ENCODE results near the gene WDHD1.
"Not testable (repeated sequence)": the region's sequence is repeated elsewhere in the genome, so short reads cannot be mapped to it uniquely, and the experiment has no call there.

Gene WDHD1

DNA sequence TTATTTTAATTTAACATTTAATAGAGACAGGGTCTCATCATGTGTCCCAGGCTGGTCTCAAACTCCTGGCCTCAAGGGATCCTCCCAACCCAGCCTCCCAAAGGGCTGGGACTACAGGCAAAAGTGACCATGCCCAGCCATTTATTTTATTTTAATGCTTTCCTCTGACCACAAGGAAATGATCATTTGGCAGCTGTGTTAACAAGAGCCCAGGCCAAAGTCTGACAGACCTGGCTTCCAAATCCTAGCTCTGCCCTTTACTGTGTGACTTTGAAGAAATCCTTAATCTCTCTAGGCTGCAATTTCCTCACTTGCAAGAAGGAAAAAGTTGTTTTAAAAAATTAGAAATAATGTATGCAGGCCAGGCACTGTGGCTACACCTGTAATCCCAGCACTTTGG is 107.6 kb downstream of the WDHD1 start (continued):
- TF ChIP-seq ZNF70 (CRISPR knock-in tag; IDR thresholded peaks at IDR 0.05), result no peak

DNA sequence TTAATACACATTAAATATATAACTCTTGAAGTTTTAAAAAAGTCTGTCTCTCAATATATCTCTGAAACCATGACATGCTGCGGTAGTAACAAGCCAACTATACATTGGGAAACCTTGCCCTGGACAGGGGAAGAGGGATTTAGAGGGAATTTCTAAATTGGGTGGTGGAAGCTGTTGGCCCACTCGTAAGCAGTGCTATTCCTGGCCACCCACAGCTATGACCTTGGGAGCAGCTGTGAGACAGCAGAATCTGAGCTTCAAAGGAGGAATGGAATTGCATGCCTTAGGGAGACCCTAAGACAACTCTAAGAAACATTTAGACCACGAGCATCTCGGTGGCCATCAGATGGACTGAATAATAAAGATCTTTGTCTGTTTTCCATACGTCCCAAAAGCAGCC is 108.5 kb downstream of the WDHD1 start:
- TF ChIP-seq ARNTL (CRISPR knock-in tag; IDR thresholded peaks at IDR 0.05; ENCODE audit: borderline replicate concordance, low read depth), result no peak
- TF ChIP-seq ISL1 (CRISPR knock-in tag; IDR thresholded peaks at IDR 0.05), result no peak
- TF ChIP-seq, protein P1, sequence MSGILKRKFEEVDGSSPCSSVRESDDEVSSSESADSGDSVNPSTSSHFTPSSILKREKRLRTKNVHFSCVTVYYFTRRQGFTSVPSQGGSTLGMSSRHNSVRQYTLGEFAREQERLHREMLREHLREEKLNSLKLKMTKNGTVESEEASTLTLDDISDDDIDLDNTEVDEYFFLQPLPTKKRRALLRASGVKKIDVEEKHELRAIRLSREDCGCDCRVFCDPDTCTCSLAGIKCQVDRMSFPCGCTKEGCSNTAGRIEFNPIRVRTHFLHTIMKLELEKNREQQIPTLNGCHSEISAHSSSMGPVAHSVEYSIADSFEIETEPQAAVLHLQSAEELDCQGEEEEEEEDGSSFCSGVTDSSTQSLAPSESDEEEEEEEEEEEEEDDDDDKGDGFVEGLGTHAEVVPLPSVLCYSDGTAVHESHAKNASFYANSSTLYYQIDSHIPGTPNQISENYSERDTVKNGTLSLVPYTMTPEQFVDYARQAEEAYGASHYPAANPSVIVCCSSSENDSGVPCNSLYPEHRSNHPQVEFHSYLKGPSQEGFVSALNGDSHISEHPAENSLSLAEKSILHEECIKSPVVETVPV (CRISPR knock-in tag; IDR thresholded peaks at IDR 0.05), result no peak
- TF ChIP-seq ZFP30 (CRISPR knock-in tag; IDR thresholded peaks at IDR 0.05), result no peak
- TF ChIP-seq, protein P2, sequence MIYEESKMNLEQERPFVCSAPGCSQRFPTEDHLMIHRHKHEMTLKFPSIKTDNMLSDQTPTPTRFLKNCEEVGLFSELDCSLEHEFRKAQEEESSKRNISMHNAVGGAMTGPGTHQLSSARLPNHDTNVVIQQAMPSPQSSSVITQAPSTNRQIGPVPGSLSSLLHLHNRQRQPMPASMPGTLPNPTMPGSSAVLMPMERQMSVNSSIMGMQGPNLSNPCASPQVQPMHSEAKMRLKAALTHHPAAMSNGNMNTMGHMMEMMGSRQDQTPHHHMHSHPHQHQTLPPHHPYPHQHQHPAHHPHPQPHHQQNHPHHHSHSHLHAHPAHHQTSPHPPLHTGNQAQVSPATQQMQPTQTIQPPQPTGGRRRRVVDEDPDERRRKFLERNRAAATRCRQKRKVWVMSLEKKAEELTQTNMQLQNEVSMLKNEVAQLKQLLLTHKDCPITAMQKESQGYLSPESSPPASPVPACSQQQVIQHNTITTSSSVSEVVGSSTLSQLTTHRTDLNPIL (CRISPR knock-in tag; IDR thresholded peaks at IDR 0.05; ENCODE audit: low read depth), result no peak
- no peak for TF ChIP-seq RARB (CRISPR knock-in tag; IDR thresholded peaks at IDR 0.05)
- TF ChIP-seq ZFP3 (CRISPR knock-in tag; IDR thresholded peaks at IDR 0.05), result no peak
- TF ChIP-seq SNAI2 (CRISPR knock-in tag; IDR thresholded peaks at IDR 0.05), result no peak
- TF ChIP-seq, protein P3, sequence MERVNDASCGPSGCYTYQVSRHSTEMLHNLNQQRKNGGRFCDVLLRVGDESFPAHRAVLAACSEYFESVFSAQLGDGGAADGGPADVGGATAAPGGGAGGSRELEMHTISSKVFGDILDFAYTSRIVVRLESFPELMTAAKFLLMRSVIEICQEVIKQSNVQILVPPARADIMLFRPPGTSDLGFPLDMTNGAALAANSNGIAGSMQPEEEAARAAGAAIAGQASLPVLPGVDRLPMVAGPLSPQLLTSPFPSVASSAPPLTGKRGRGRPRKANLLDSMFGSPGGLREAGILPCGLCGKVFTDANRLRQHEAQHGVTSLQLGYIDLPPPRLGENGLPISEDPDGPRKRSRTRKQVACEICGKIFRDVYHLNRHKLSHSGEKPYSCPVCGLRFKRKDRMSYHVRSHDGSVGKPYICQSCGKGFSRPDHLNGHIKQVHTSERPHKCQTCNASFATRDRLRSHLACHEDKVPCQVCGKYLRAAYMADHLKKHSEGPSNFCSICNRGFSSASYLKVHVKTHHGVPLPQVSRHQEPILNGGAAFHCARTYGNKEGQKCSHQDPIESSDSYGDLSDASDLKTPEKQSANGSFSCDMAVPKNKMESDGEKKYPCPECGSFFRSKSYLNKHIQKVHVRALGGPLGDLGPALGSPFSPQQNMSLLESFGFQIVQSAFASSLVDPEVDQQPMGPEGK (CRISPR knock-in tag; IDR thresholded peaks at IDR 0.05; ENCODE audit: borderline replicate concordance), result no peak
- TF ChIP-seq ZNF565 (CRISPR knock-in tag; conservative IDR thresholded peaks at IDR 0.05; ENCODE audit: low read depth), result no peak
- TF ChIP-seq PPARA (CRISPR knock-in tag; IDR thresholded peaks at IDR 0.05; ENCODE audit: borderline replicate concordance), result no peak
- TF ChIP-seq, protein P4, sequence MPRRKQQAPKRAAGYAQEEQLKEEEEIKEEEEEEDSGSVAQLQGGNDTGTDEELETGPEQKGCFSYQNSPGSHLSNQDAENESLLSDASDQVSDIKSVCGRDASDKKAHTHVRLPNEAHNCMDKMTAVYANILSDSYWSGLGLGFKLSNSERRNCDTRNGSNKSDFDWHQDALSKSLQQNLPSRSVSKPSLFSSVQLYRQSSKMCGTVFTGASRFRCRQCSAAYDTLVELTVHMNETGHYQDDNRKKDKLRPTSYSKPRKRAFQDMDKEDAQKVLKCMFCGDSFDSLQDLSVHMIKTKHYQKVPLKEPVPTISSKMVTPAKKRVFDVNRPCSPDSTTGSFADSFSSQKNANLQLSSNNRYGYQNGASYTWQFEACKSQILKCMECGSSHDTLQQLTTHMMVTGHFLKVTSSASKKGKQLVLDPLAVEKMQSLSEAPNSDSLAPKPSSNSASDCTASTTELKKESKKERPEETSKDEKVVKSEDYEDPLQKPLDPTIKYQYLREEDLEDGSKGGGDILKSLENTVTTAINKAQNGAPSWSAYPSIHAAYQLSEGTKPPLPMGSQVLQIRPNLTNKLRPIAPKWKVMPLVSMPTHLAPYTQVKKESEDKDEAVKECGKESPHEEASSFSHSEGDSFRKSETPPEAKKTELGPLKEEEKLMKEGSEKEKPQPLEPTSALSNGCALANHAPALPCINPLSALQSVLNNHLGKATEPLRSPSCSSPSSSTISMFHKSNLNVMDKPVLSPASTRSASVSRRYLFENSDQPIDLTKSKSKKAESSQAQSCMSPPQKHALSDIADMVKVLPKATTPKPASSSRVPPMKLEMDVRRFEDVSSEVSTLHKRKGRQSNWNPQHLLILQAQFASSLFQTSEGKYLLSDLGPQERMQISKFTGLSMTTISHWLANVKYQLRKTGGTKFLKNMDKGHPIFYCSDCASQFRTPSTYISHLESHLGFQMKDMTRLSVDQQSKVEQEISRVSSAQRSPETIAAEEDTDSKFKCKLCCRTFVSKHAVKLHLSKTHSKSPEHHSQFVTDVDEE (CRISPR knock-in tag; IDR thresholded peaks at IDR 0.05), result no peak
- TF ChIP-seq GLIS3 (CRISPR knock-in tag; IDR thresholded peaks at IDR 0.05), result no peak
- TF ChIP-seq ESRRG (CRISPR knock-in tag; IDR thresholded peaks at IDR 0.05), result no peak
- TF ChIP-seq OSR1 (CRISPR knock-in tag; IDR thresholded peaks at IDR 0.05), result no peak
- no peak for TF ChIP-seq TOX (CRISPR knock-in tag; IDR thresholded peaks at IDR 0.05; ENCODE audit: borderline replicate concordance)
- TF ChIP-seq, protein P5, sequence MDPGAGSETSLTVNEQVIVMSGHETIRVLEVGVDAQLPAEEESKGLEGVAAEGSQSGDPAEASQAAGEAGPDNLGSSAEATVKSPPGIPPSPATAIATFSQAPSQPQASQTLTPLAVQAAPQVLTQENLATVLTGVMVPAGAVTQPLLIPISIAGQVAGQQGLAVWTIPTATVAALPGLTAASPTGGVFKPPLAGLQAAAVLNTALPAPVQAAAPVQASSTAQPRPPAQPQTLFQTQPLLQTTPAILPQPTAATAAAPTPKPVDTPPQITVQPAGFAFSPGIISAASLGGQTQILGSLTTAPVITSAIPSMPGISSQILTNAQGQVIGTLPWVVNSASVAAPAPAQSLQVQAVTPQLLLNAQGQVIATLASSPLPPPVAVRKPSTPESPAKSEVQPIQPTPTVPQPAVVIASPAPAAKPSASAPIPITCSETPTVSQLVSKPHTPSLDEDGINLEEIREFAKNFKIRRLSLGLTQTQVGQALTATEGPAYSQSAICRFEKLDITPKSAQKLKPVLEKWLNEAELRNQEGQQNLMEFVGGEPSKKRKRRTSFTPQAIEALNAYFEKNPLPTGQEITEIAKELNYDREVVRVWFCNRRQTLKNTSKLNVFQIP (CRISPR knock-in tag; IDR thresholded peaks at IDR 0.05; ENCODE audit: borderline replicate concordance, low read depth), result no peak
- no peak for TF ChIP-seq ZC3H10 (CRISPR knock-in tag; IDR thresholded peaks at IDR 0.05)
- TF ChIP-seq BACH2 (CRISPR knock-in tag; IDR thresholded peaks at IDR 0.05; ENCODE audit: borderline replicate concordance), result no peak
- ATAC-seq, result no peak

DNA sequence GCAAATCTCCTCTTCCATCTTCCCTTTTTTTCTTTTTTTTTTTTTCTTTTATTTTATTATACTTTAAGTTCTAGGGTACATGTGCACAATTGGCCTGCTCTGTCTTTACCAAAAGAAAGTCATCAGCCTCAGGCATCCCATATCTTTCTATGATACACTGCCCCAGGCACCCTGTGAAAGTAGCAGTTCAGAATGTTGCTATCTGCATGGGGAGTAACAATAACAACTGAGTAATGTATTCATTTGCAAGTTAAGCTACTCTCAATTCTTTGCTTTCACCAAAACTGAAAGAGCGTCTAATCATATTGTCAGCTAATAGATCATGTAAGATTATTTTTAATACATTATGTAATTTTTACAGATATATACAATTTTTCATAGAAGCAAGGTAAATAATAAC is 110.8 kb downstream of the WDHD1 start:
- ATAC-seq, result no peak
- TF ChIP-seq SNAI2 (CRISPR knock-in tag; IDR thresholded peaks at IDR 0.05), result no peak

DNA sequence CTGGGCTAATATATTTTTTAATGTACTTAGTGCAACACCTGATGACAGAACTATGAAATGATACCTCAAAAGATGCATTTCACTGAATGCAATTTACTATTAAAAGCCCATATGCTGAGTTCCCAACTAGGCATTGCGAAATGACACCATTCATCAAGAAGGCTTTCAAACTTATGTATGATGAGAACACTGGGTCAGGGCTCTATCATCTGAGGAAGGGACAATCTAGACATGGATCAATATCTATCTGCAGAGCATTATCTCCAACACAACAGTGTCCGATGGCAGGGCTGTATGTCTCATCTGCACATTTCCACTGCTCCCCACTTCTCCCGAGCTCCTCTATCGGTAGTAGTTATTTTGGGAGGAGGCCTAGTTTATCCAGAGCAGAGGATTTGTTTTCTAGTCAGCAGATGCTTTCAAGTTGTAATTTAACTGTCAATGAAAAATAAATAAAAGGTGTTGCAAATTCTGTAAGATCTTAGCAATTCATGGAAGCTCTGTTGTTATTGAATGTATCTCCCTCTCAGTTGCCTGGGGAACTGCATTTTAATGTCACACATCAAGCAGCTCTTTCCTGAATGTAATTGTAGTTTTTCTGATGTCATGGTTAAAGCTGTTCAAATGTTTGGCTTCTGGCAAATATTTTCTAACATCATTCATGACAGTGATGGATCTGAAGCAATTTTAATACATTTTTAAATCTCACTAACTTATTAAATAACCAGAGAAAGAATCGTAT is 116.9 kb downstream of the WDHD1 start:
- no peak for ATAC-seq

DNA sequence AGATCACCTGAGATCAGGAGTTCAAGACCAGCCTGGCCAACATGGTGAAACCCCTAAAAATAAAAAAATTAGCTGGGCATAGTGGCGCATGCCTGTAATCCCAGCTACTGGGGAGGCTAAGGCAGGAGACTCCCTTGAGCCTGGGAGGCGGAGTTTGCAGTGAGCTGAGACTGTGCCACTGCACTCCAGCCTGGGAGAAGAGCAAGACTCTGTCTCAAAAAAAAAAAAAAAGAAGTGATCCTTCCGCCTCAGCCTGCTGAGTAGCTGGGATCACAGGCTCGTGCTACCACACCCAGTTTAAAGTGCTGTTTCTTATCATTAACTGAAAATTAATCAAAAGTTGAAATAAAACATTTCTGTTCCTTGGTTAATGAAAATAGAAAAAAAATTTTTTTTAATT is 117.9 kb downstream of the WDHD1 start:
- not testable (repeated sequence) for ATAC-seq

More for the DNA sequence above, 116.9 kb downstream of the WDHD1 start:
- TF ChIP-seq ZNF70 (CRISPR knock-in tag; IDR thresholded peaks at IDR 0.05) (no peak), OSR1 (CRISPR knock-in tag; IDR thresholded peaks at IDR 0.05) (no peak), ZC3H10 (CRISPR knock-in tag; IDR thresholded peaks at IDR 0.05) (no peak)
- TF ChIP-seq, protein P1 (CRISPR knock-in tag; IDR thresholded peaks at IDR 0.05), result no peak
- TF ChIP-seq, protein P2 (CRISPR knock-in tag; IDR thresholded peaks at IDR 0.05; ENCODE audit: low read depth), result no peak

Data from SK-N-SH treated with all-trans-retinoic acid at 6 μM for 48 hours (cell line).